Measurements from ENCODE around the gene LIN37. TPM values are rescaled to one million over a fixed set of nuclear protein-coding genes. Genes with fewer than 3 reads are reported as not detected.

The LIN37 gene
- total RNA-seq, 1 experiment from 2014 or later, result 10.1 TPM

- peaks cover 0 to 10% of the 10 kb centered on the region in 2 experiments; a peak in 2 of 4 replicates for H3K4me1 ChIP-seq (ENCODE audit: control insufficient read depth in 1 of 2, insufficient read depth in 2 of 2, low read length in 2 of 2)
- H3K9me3 ChIP-seq (ENCODE audit: control insufficient read depth in 1 of 2, insufficient read depth in 1 of 2, low read depth in 1 of 2, low read length in 2 of 2), result no peaks in the 10 kb centered on the region
- H3K79me2 ChIP-seq (ENCODE audit: insufficient read depth, low read length), result no peaks in the 10 kb centered on the region
- no peaks in the 10 kb centered on the region for H3K27me3 ChIP-seq (ENCODE audit: insufficient read depth, low read length)
- H3K9ac ChIP-seq (ENCODE audit: low read length), result no peak overlapping the region
- no peaks in the 10 kb centered on the region for H3K9me2 ChIP-seq (ENCODE audit: insufficient read depth)
- H2AFZ ChIP-seq (ENCODE audit: low read depth, low read length, poor library complexity, severe bottlenecking), result no peak overlapping the region
- no peak for ATAC-seq
- ChIA-PET RAD21 (ENCODE audit: low non-redundant PET in 1 of 2, low total read pairs in 2 of 2, uncharacterized antibody in 2 of 2, unreplicated experiment in 2 of 2) (no interaction called here), CTCF (interaction anchor here (0.6 to 2.2 kb wide), 3 partner anchors 9 to 347 kb away, joined by 4 to 10 read pairs (median 5); no protein-coding TSS in a partner anchor), POLR2A (interaction anchor here (1.3 kb wide), 1 partner anchor 55 kb away, joined by 4 read pairs; the partner anchor contains the start of gene COX6B1)
- no peak overlapping the region for H3K4me3 ChIP-seq (replicated peaks in 1 of 2; ENCODE audit: low read depth in 1 of 2, low read length in 2 of 2)
- DNase-seq (ENCODE audit: low read depth, low spot score), result no peak
- H4K20me1 ChIP-seq (ENCODE audit: insufficient read depth), result no peaks in the 10 kb centered on the region
- no peak overlapping the region for H3K4me2 ChIP-seq (ENCODE audit: low read length)
- TF ChIP-seq POLR2A (IDR thresholded peaks at IDR 0.05; ENCODE audit: borderline replicate concordance, extremely low read depth, insufficient read depth, insufficient read length), result no peak
- no peak for TF ChIP-seq MAX (IDR thresholded peaks at IDR 0.05)
- TF ChIP-seq SRF (IDR thresholded peaks at IDR 0.05; ENCODE audit: low read depth), result no peak
- TF ChIP-seq POLR2AphosphoS5 (IDR thresholded peaks at IDR 0.05; ENCODE audit: low read depth, low read length), result no peak
- no peak for TF ChIP-seq YY1 (IDR thresholded peaks at IDR 0.05; ENCODE audit: extremely low read depth, insufficient replicate concordance, low read depth, low read length)
- no peak for TF ChIP-seq ELF1 (IDR thresholded peaks at IDR 0.05; ENCODE audit: borderline replicate concordance, low read depth)
- TF ChIP-seq CTCF (IDR thresholded peaks at IDR 0.05 in 2 of 3, conservative IDR thresholded peaks at IDR 0.05 in 1 of 3; ENCODE audit: borderline replicate concordance in 1 of 3, insufficient read depth in 1 of 3, low read depth in 2 of 3, low read length in 2 of 3), result no peak
- no peaks in the 10 kb centered on the region for H3K36me3 ChIP-seq (ENCODE audit: control insufficient read depth in 1 of 2, insufficient read depth in 2 of 2, low read length in 2 of 2)
- no peak overlapping the region for H3K27ac ChIP-seq (ENCODE audit: low read depth, low read length)
- no TSS peak for BruUV-seq (replicated peaks)
- intact Hi-C loops (cut with micrococcal nuclease), result no loop called here
These were observed 45.0 kb upstream of the LIN37 start for GRCh38 chr19:35703343-35703742.

GRCh38 chr19:35704218-35704617, 44.2 kb upstream of the LIN37 start, which contains the start of gene ZBTB32:
ZBTB32 (plus strand) TSS chr19:35704558; CDS start chr19:35714627, 10,069 bp downstream.
- ChIA-PET CTCF (no interaction called here), RAD21 (ENCODE audit: low non-redundant PET in 1 of 2, low total read pairs in 2 of 2, uncharacterized antibody in 2 of 2, unreplicated experiment in 2 of 2) (no interaction called here), POLR2A (no interaction called here)
- Histone ChIP-seq H3K9ac (ENCODE audit: low read length) (no peak within 1 kb of the TSS), H4K20me1 (ENCODE audit: insufficient read depth) (no peaks in the 10 kb centered on the region), H3K9me2 (ENCODE audit: insufficient read depth) (no peaks in the 10 kb centered on the region), H3K9me3 (ENCODE audit: control insufficient read depth in 1 of 2, insufficient read depth in 1 of 2, low read depth in 1 of 2, low read length in 2 of 2) (no peaks in the 10 kb centered on the region), H3K27me3 (ENCODE audit: insufficient read depth, low read length) (no peaks in the 10 kb centered on the region), H3K27ac (ENCODE audit: low read depth, low read length) (no peak within 1 kb of the TSS), H3K4me1 (ENCODE audit: control insufficient read depth in 1 of 2, insufficient read depth in 2 of 2, low read length in 2 of 2) (peaks cover 0 to 10% of the 10 kb centered on the region in 2 experiments; a peak in 2 of 4 replicates), H3K4me3 (replicated peaks in 1 of 2; ENCODE audit: low read depth in 1 of 2, low read length in 2 of 2) (no peak within 1 kb of the TSS), H3K36me3 (ENCODE audit: control insufficient read depth in 1 of 2, insufficient read depth in 2 of 2, low read length in 2 of 2) (no peaks in the 10 kb centered on the region), H3K4me2 (ENCODE audit: low read length) (no peak within 1 kb of the TSS), H3K79me2 (ENCODE audit: insufficient read depth, low read length) (no peaks in the 10 kb centered on the region), H2AFZ (ENCODE audit: low read depth, low read length, poor library complexity, severe bottlenecking) (no peak within 1 kb of the TSS)
- DNase-seq (ENCODE audit: low read depth, low spot score), result no peak
- no TSS peak for BruUV-seq (replicated peaks)
- no peak for ATAC-seq
- intact Hi-C loops (cut with micrococcal nuclease), result no loop called here
- TF ChIP-seq JUND (IDR thresholded peaks at IDR 0.05) (no peak), RAD21 (IDR thresholded peaks at IDR 0.05; ENCODE audit: low read depth) (no peak), CBX3 (IDR thresholded peaks at IDR 0.05; ENCODE audit: low read depth) (no peak), ELF1 (IDR thresholded peaks at IDR 0.05; ENCODE audit: borderline replicate concordance, low read depth) (no peak), SP1 (IDR thresholded peaks at IDR 0.05; ENCODE audit: low read depth) (no peak), YY1 (IDR thresholded peaks at IDR 0.05; ENCODE audit: extremely low read depth, insufficient replicate concordance, low read depth, low read length) (no peak), POLR2AphosphoS5 (IDR thresholded peaks at IDR 0.05; ENCODE audit: low read depth, low read length) (no peak), FOSL1 (IDR thresholded peaks at IDR 0.05; ENCODE audit: low read depth) (no peak), CTCF (IDR thresholded peaks at IDR 0.05 in 2 of 3, conservative IDR thresholded peaks at IDR 0.05 in 1 of 3; ENCODE audit: borderline replicate concordance in 1 of 3, insufficient read depth in 1 of 3, low read depth in 2 of 3, low read length in 2 of 3) (no peak), POLR2A (IDR thresholded peaks at IDR 0.05; ENCODE audit: borderline replicate concordance, extremely low read depth, insufficient read depth, insufficient read length) (no peak), CEBPB (IDR thresholded peaks at IDR 0.05; ENCODE audit: low read depth) (no peak), SRF (IDR thresholded peaks at IDR 0.05; ENCODE audit: low read depth) (no peak), EZH2phosphoT487 (IDR thresholded peaks at IDR 0.05; ENCODE audit: borderline replicate concordance) (no peak), ZFX (IDR thresholded peaks at IDR 0.05) (no peak), ZNF274 (IDR thresholded peaks at IDR 0.05; ENCODE audit: low read depth, low read length) (no peak), MAX (IDR thresholded peaks at IDR 0.05) (no peak)

Measured in HCT116 (cell line).